ENCODE results near the gene PDLIM5. TPM values are rescaled to one million over a fixed set of nuclear protein-coding genes. Genes with fewer than 3 reads are reported as not detected.
A peak's percentile ranks its signal among the peaks of the same experiment; 100 is the strongest.

PDLIM5 gene
- total and polyA plus RNA-seq, 11 donors = 262 to 1,378 (median 1,035) TPM

- Histone ChIP-seq H3K4me1 (peaks cover 0 to 96% (median 76%) of the 10 kb centered on the region in 12 donors), H3K27me3 (no peaks in the 10 kb centered on the region), H3K4me3 (no peak overlapping the region), H3K9me3 (no peaks in the 10 kb centered on the region), H3K27ac (peak overlapping the region in 10 of 12 donors; percentile 24 to 77 (median 62)), H3K36me3 (peaks cover 0 to 15% (median 0%) of the 10 kb centered on the region in 9 donors)
- TF ChIP-seq POLR2A (IDR thresholded peaks at IDR 0.05) = no peak
- TF ChIP-seq, protein P1, sequence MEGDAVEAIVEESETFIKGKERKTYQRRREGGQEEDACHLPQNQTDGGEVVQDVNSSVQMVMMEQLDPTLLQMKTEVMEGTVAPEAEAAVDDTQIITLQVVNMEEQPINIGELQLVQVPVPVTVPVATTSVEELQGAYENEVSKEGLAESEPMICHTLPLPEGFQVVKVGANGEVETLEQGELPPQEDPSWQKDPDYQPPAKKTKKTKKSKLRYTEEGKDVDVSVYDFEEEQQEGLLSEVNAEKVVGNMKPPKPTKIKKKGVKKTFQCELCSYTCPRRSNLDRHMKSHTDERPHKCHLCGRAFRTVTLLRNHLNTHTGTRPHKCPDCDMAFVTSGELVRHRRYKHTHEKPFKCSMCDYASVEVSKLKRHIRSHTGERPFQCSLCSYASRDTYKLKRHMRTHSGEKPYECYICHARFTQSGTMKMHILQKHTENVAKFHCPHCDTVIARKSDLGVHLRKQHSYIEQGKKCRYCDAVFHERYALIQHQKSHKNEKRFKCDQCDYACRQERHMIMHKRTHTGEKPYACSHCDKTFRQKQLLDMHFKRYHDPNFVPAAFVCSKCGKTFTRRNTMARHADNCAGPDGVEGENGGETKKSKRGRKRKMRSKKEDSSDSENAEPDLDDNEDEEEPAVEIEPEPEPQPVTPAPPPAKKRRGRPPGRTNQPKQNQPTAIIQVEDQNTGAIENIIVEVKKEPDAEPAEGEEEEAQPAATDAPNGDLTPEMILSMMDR (IDR thresholded peaks at IDR 0.05) = no peak
- ATAC-seq = peak in 3 of 4 donors; percentile 6 to 45 (median 27)
- DNase-seq = no peak
- WGBS, 4 donors = 27 to 33% (median 30%) methylated on average over 5 of the region's 5 CpGs
- intact Hi-C loops (cut with DNase I) = no loop called here
Observed at GRCh38 chr4:94519019-94519418, 67.3 kb downstream of the PDLIM5 start.

DNA sequence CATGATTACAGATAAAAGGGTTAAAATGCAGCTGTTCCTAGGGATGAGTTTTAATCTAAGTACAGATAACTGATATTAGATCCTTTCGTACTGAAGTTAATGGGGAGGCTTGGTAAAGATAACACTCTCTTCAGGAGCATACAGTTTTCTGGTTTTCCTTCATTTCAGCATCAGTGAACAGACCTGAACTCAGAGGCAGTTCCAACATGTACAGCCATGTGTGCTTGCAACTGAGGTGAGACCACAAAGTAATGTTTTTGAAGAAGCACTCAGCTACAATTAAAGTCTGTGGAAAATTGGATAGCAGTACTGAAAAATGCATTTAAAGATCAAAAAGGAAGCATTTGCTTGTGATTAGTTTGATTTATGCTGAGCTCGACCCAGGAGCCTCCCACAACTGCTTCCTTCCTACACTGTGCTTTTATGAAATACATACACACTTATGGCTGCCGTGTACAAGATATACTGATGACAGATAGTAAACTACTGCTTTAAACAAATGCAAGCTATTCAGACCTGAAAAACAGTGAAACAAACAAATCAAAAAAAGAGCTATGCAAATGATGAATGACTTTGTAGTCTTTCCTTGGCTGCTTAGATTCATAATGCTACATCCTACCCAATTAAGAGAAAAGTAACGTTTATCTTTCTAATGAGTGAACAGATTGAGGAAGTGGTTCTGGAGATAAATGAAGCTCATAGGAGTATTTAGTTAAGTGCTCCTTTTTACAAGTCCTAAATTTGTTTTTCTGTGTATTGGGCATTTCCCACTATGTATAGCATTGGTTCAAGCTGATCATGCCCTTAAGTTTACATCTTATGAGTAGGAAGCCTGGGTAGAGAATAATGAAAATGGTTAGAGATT, 68.4 kb downstream of the PDLIM5 start:
- Histone ChIP-seq H3K4me3 (no peak overlapping the region), H3K27me3 (no peaks in the 10 kb centered on the region), H3K36me3 (peaks cover 0 to 25% (median 0%) of the 10 kb centered on the region in 9 donors), H3K27ac (peak overlapping the region in 7 of 12 donors; percentile 1 to 77 (median 46)), H3K9me3 (no peaks in the 10 kb centered on the region), H3K4me1 (peaks cover 0 to 98% (median 84%) of the 10 kb centered on the region in 12 donors)
- intact Hi-C loops (cut with DNase I) = loop anchor here in 2 of 10 donors (10.0 kb wide), 2 partner anchors 65 to 115 kb away; partner anchors contain the start of gene PDLIM5 (in 1 of the 2)
- ATAC-seq = no peak
- TF ChIP-seq POLR2A (IDR thresholded peaks at IDR 0.05) = no peak
- TF ChIP-seq, protein P1 (IDR thresholded peaks at IDR 0.05) = no peak
- no peak for DNase-seq
- WGBS, 4 donors = 19 to 27% (median 20%) methylated on average over 4 of the region's 4 CpGs

GRCh38 chr4:94523033-94523580, 71.4 kb downstream of the PDLIM5 start:
- ATAC-seq (no peak), DNase-seq (no peak)
- TF ChIP-seq, protein P1 (IDR thresholded peaks at IDR 0.05) = no peak
- no peak for TF ChIP-seq POLR2A (IDR thresholded peaks at IDR 0.05)
- intact Hi-C loops (cut with DNase I) = loop anchor here in 2 of 10 donors (10.0 kb wide), 2 partner anchors 68 to 118 kb away; partner anchors contain the start of gene PDLIM5 (in 1 of the 2)
- H3K36me3 ChIP-seq = peaks cover 0 to 30% (median 2%) of the 10 kb centered on the region in 9 donors
- peak overlapping the region in 11 of 12 donors; percentile 1 to 70 (median 46) for H3K27ac ChIP-seq
- no peak overlapping the region for H3K4me3 ChIP-seq
- H3K27me3 ChIP-seq = no peaks in the 10 kb centered on the region
- H3K4me1 ChIP-seq = peaks cover 0 to 98% (median 90%) of the 10 kb centered on the region in 12 donors
- H3K9me3 ChIP-seq = no peaks in the 10 kb centered on the region

DNA sequence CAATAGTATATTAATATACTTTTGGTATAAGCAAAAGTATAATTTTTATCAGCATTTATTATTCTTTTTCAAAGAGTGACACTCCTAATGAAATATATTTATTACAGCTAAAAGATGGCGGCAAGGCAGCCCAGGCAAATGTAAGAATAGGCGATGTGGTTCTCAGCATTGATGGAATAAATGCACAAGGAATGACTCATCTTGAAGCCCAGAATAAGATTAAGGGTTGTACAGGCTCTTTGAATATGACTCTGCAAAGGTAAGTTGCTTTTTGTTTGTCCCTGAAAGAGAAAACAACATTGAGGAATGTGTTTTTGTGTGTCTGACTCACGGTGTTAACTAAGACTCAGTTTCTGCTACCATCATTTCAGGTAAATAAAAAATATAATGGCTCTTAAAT, 71.9 kb downstream of the PDLIM5 start:
- Histone ChIP-seq H3K4me3 (no peak overlapping the region), H3K27ac (peak overlapping the region in 9 of 12 donors; percentile 8 to 70 (median 46)), H3K4me1 (peaks cover 0 to 98% (median 87%) of the 10 kb centered on the region in 12 donors), H3K9me3 (no peaks in the 10 kb centered on the region), H3K27me3 (no peaks in the 10 kb centered on the region), H3K36me3 (peaks cover 0 to 29% (median 5%) of the 10 kb centered on the region in 9 donors)
- TF ChIP-seq, protein P1 (IDR thresholded peaks at IDR 0.05) = no peak
- TF ChIP-seq POLR2A (IDR thresholded peaks at IDR 0.05) = no peak
- ATAC-seq (no peak), DNase-seq (no peak)
- intact Hi-C loops (cut with DNase I) = loop anchor here in 2 of 10 donors (10.0 kb wide), 2 partner anchors 69 to 119 kb away; partner anchors contain the start of gene PDLIM5 (in 1 of the 2)
- 92 to 96% (median 93%) methylated on average over 3 of the region's 3 CpGs for WGBS, 4 donors
